ENCODE data around the gene TSEN15.
"Not testable (repeated sequence)": the region's sequence is repeated elsewhere in the genome, so short reads cannot be mapped to it uniquely, and the experiment has no call there.

TSEN15 gene

DNA sequence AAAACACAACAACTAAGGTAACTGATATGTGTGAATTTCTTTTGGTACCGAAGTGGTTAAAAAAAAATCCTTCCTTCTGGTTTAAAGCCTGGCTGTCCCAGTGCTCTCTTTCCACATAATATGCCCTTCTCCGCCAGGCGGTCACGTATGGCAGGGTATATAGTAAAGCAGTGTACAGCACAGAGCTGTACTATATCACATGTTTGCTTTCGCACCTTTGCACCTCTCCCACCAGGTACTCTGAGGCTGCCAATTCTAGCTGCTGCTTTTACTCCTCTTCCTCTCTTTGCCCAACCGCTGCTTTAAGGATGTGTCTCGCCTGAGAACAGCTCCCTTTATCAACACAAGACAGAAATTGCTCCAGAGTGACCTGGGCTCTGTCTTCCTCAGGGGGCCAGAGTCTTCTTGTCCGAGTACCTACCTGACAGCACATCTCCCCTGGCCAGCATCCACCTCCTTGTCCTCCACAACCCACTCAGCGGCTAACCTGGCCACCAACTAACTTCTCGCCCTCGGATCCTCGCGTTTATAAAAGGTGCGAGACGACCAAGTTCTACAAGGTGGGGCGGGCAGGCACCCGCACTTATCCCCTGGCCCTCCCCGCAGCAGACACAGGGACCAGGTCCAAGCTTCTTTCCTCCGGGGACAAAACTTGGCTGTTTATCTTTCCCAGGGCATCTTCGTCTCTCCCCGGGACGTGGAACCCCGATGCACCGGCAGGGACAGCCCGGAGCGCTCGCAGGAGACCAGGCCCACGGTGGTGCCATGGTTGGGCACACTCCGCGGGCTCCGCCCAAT lies 15.6 kb upstream of the TSEN15 start:
- no peak for DNase-seq (ENCODE audit: insufficient read length, low spot score)
- TF ChIP-seq POLR2A (IDR thresholded peaks at IDR 0.05; ENCODE audit: low read depth, low read length), result no peak
- TF ChIP-seq SPI1 (IDR thresholded peaks at IDR 0.05; ENCODE audit: low read depth, low read length), result no peak
- no peak for TF ChIP-seq PAX5 (IDR thresholded peaks at IDR 0.05; ENCODE audit: insufficient read depth, low read length, severe bottlenecking)
- no peak for FAIRE-seq

DNA sequence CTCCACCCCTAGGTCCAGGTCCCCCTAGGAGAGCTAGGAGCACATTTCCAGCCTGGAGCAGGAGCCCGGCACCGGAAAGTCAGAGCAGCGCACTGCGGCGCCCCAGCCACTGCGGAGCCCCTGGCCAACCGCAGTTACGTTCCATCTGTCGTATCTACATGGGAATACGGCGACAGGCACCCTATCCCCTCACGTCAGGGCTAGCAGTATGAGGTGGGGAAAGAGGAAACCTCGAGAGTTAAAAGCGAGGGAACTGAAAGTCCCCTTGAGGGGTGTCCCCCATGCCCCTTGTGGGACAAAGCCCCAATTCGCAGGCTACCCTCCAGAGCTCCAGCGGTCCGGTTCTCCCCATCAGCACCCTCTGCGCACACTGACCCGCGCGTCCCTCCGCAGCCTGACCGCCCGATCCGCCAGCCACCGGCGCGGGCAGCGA lies 15.0 kb upstream of the TSEN15 start:
- no peak for TF ChIP-seq PAX5 (IDR thresholded peaks at IDR 0.05; ENCODE audit: insufficient read depth, low read length, severe bottlenecking)
- TF ChIP-seq SPI1 (IDR thresholded peaks at IDR 0.05; ENCODE audit: low read depth, low read length), result peak; percentile 21; the same call in 1 of the 2 replicates
- no peak for TF ChIP-seq POLR2AphosphoS5 (IDR thresholded peaks at IDR 0.05; ENCODE audit: low read depth, low read length)
- DNase-seq (ENCODE audit: insufficient read length, low spot score) (no peak), FAIRE-seq (peak; percentile 38)

- FAIRE-seq (no peak), DNase-seq (ENCODE audit: insufficient read length, low spot score) (no peak)
Observed at GRCh38 chr1:184037849-184038591, 13.5 kb upstream of the TSEN15 start.

GRCh38 chr1:184039126-184039525 lies 12.4 kb upstream of the TSEN15 start:
- FAIRE-seq, result no peak
- no peak for TF ChIP-seq POLR2AphosphoS5 (IDR thresholded peaks at IDR 0.05; ENCODE audit: low read depth, low read length)
- no peak for TF ChIP-seq POLR2A (IDR thresholded peaks at IDR 0.05; ENCODE audit: low read depth, low read length)
- no peak for DNase-seq (ENCODE audit: insufficient read length, low spot score)

More at GRCh38 chr1:184037849-184038591, 13.5 kb upstream of the TSEN15 start:
- TF ChIP-seq POU2F2 (IDR thresholded peaks at IDR 0.05; ENCODE audit: low read depth, low read length) (no peak), PAX5 (IDR thresholded peaks at IDR 0.05; ENCODE audit: insufficient read depth, low read length, severe bottlenecking) (no peak), POLR2A (IDR thresholded peaks at IDR 0.05; ENCODE audit: low read depth, low read length) (no peak)

GRCh38 chr1:184041731-184042130 lies 9.8 kb upstream of the TSEN15 start:
- FAIRE-seq, result no peak
- TF ChIP-seq SPI1 (IDR thresholded peaks at IDR 0.05; ENCODE audit: low read depth, low read length), result no peak
- TF ChIP-seq POLR2AphosphoS5 (IDR thresholded peaks at IDR 0.05; ENCODE audit: low read depth, low read length), result no peak
- no peak for TF ChIP-seq POLR2A (IDR thresholded peaks at IDR 0.05; ENCODE audit: low read depth, low read length)
- no peak for TF ChIP-seq TAF1 (IDR thresholded peaks at IDR 0.05; ENCODE audit: low read depth, low read length)
- no peak for TF ChIP-seq PAX5 (IDR thresholded peaks at IDR 0.05; ENCODE audit: insufficient read depth, low read length, severe bottlenecking)
- no peak for TF ChIP-seq POU2F2 (IDR thresholded peaks at IDR 0.05; ENCODE audit: low read depth, low read length)
- DNase-seq (ENCODE audit: insufficient read length, low spot score), result no peak

- not testable (repeated sequence) for FAIRE-seq
Observed at GRCh38 chr1:184043315-184043714, 8.2 kb upstream of the TSEN15 start.

DNA sequence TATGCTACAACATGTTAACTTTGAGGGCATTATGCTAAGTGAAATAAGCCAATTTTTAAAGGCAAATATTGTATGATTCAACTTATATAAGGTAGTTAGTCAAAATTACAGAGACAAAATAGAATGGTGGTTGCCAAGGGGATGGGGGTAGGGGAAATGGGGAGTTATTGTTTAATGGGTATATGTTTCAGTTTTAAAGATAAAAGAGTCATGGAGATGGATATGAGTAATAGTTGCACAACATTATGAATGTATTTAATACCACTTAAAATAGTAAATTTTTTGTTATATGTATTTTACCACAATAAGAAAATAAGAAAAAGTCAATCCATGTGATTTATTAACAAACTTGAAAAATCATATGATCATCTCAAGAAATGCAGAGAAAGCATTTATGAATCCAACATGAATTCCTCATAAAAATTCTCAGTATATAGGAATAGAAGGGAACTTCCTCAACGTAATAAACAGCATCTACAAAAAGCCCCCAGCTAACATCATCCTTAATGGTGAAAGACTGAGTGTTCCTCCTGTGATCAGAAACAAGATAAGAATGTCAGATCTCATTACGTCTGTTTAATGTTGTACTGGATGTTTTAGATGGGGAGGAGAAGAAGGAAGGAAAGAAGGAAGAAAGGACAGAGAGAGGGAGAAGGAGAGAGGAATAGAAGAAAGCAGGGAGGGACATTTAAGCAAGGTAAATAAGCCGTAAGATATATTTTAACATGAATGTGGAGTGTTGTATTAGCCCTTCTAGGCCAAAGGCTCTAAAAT lies 6.7 kb upstream of the TSEN15 start:
- FAIRE-seq (no peak), DNase-seq (ENCODE audit: insufficient read length, low spot score) (no peak)
- TF ChIP-seq PAX5 (IDR thresholded peaks at IDR 0.05; ENCODE audit: insufficient read depth, low read length, severe bottlenecking) (no peak), POLR2AphosphoS5 (IDR thresholded peaks at IDR 0.05; ENCODE audit: low read depth, low read length) (no peak), POLR2A (IDR thresholded peaks at IDR 0.05; ENCODE audit: low read depth, low read length) (no peak), TAF1 (IDR thresholded peaks at IDR 0.05; ENCODE audit: low read depth, low read length) (no peak), SPI1 (IDR thresholded peaks at IDR 0.05; ENCODE audit: low read depth, low read length) (no peak), POU2F2 (IDR thresholded peaks at IDR 0.05; ENCODE audit: low read depth, low read length) (no peak)

More at GRCh38 chr1:184043315-184043714, 8.2 kb upstream of the TSEN15 start:
- not testable (repeated sequence) for DNase-seq (ENCODE audit: insufficient read length, low spot score)

DNA sequence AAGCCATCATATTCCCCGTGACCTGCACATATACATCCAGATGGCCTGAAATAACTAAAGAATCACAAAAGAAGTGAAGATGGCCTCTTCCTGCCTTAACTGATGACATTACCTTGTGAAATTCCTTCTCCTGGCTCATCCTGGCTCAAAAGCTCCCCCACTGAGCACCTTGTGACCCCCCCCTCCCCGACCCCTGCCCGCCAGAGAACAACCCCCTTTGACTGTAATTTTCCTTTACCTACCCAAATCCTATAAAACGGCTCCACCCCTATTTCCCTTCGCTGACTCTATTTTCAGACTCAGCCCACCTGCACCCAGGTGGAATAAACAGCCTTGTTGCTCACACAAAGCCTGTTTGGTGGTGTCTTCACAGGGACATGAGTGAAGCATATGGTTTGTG lies 4.0 kb upstream of the TSEN15 start:
- DNase-seq (ENCODE audit: insufficient read length, low spot score); FAIRE-seq: not testable (repeated sequence)

GRCh38 chr1:184048561-184049240 lies 2.8 kb upstream of the TSEN15 start:
- DNase-seq (ENCODE audit: insufficient read length, low spot score) (no peak), FAIRE-seq (no peak)
- TF ChIP-seq TAF1 (IDR thresholded peaks at IDR 0.05; ENCODE audit: low read depth, low read length), result no peak

- no peak for DNase-seq (ENCODE audit: insufficient read length, low spot score)
- no peak for TF ChIP-seq POU2F2 (IDR thresholded peaks at IDR 0.05; ENCODE audit: low read depth, low read length)
- no peak for TF ChIP-seq POLR2AphosphoS5 (IDR thresholded peaks at IDR 0.05; ENCODE audit: low read depth, low read length)
- no peak for TF ChIP-seq POLR2A (IDR thresholded peaks at IDR 0.05; ENCODE audit: low read depth, low read length)
- TF ChIP-seq TAF1 (IDR thresholded peaks at IDR 0.05; ENCODE audit: low read depth, low read length), result no peak
- no peak for TF ChIP-seq SPI1 (IDR thresholded peaks at IDR 0.05; ENCODE audit: low read depth, low read length)
- TF ChIP-seq PAX5 (IDR thresholded peaks at IDR 0.05; ENCODE audit: insufficient read depth, low read length, severe bottlenecking), result no peak
- no peak for FAIRE-seq
Observed at GRCh38 chr1:184049291-184049690, 2.2 kb upstream of the TSEN15 start.
